T-helper 2 cell (primary cell): Measurements from ENCODE around the gene LOXHD1.
A peak's percentile ranks its signal among the peaks of the same experiment; 100 is the strongest.

Experiments used
- DNase-seq, 5 experiments: peaks; one replicate each; pipeline versions ENCODE4 v3.0.0 to v3.0.0-alpha.2; 2012 to 2022

LOXHD1 gene

DNA sequence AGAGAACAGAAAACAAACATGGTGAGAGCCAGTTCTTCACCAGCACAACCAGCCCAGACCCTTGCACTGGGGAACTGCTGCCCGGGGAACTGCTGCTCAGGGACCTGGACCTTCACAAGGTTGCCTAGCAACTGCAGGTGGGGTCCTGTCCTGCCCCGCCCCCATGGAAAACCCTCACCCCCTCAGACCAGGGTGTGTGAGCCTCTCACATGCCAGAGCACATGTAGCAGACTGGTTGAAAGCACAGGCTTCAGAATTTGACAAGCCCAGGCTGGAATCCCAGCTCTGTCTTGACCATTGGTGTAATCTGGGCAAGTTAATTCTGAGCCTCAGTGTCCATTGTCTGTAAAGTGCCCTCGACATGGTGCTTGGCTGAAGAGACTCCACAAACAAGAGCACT is 118.6 kb downstream of the LOXHD1 start:
- DNase-seq = no peak

DNA sequence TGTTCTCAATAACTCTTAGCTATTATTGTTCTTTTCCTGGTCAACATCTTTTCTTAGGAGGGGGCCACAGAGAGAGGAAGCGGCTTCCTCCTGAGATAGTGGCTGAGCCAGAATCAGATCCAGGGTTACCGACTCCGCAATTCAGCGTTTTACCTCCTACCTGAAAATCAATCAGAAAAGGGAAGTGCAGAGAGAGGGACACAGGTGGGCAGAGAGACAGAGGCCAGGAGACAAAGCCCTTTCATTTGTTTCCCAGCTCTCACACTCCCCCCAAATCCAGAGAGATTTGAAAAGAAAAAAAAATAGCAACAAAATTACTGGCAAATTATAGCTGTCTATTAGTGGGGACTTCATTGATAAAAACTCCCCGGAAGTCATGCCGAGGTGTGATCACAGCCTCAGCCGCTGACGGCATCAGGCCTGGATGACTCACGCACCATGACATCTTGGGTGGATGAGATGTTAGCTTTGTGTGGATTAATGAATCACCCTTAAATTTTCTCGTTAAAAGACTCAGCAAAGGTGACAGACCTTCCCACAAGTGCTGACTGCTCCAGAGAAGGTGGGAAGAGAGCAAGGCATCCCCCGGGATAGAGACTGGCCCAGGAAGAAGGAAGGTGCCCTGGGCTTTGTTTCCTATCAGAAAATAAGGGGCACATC is 120.7 kb downstream of the LOXHD1 start:
- DNase-seq = peak in 1 of 5 experiments; percentile 10

DNA sequence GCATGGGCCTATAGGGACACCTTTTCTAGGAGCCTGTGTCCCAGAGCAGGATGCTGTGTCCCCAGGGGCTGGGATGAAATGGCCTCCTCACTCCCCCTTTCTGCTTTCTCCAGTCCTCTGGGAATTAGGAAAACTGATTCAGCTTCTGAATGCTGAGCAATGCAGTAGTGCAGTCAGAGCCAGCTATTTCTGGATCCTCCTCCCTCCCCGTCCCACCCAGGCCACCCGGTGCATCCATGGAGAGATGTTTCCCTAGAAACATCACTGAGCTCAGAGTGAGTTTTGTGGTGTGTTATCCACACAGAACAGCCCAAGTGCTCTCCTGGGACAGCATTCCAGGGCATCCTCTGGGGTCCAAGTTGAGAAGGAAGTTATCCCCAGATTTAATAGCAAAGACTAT is 125.5 kb downstream of the LOXHD1 start:
- DNase-seq = no peak

DNA sequence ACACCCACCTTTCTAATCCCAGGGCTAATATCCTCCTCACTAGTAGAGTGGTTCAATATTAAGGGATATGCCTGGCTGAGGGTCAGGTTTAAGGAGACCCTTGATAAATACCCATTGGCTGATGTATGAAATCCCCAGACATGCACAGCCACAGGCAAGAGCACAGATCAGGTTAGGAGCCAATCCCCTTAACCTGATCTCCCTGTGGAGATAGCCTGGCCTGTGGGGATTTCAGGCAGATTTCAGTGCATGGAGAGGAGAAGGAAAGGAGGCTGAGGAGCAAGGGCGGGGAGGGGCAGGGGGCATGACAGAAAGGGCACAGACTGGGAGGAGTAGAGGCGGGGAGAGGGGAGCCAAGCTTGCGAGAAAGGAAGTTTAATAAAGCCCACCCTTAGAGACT is 129.0 kb downstream of the LOXHD1 start:
- DNase-seq = no peak

DNA sequence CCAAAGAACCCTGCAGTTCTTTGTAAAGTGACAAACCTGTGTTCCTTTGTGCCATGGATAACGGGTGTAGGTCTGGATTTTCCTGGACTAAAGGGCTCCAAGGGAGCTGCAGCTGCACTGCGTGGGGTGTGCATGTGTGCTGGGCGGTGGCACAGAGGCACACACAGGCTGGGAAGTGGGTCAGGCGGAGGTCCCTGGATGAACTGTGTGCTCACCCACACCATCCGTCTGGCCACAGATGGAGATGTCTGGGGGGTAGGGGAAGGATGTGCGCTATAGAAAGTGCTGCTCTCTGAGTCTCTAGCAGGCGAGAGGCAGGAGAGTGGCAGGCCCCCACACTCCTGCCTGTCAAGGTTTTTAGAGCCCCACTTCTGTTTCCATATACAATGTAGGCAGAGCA is 137.2 kb downstream of the LOXHD1 start:
- no peak for DNase-seq

DNA sequence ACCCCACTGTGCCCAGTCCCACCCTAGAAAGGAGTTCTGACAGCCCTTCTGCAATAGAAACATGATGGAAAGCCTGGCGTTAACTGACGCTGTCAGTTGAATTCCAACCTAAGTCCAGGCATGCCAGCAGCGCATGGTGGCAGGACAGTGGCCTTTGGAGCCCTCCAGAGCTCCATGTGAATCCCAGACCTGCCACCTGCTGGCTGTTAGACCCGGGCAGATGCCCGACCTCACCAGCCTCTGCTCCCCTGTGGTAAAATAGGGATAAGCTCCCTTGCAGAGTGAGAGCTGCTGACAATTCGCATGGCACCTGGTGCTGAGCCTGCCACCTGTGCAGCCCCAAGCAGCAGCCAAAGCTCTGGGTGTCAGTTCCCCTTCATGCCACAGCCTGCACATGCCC is 138.6 kb downstream of the LOXHD1 start:
- DNase-seq = no peak

DNA sequence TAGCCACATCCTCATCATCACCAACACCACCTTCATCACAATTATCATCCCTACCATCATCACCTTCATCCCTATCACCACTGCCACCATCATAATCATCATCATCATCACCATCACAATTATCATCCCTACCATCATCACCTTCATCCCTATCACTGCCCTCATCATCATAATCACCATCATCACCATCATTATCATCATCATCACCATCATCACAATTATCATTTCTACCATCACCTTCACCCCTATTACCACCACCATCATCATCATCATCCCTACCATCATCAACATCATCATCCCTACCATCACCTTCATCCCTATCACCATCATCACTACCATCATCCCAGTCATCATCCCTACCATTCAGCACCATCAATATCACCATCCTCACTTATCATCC is 140.5 kb downstream of the LOXHD1 start:
- DNase-seq = no peak

DNA sequence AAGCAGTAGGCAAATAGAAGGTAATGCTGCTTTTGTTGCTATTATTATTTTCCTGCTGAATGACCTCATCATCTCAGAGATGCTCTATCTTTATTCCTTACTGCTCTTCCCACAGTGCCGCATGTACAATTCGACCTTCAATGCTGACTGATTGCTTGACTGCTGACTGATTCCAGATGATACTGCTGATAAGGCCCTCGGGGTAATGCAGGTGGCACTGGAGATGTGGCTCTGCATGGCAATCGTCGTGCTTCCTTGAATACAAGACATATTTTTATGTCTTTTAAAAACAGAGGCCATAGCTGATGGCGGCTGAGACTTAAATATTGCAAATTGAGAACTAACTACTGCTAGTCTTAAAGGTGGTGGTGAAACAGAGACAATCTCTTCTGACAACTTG is 146.6 kb downstream of the LOXHD1 start:
- no peak for DNase-seq

DNA sequence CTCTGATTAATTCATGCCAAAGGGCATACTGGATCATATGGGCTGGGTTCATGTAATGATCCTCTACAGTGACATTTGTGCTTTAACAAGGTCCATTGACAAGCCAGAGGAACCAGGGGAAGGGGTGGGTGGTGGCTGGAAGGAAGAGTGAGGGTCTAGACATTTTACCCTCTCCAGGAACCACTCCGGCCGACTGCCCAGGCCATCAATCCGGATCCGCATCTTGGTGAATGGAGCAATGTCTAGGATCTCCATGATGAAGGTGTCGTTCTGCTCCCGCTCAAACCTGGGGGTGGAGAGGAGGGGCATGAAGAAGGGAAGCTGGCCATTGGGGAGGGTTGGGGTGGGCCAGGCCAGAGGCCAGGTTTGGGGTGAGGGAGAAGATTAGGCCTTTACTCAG is 147.5 kb downstream of the LOXHD1 start:
- DNase-seq = no peak

DNA sequence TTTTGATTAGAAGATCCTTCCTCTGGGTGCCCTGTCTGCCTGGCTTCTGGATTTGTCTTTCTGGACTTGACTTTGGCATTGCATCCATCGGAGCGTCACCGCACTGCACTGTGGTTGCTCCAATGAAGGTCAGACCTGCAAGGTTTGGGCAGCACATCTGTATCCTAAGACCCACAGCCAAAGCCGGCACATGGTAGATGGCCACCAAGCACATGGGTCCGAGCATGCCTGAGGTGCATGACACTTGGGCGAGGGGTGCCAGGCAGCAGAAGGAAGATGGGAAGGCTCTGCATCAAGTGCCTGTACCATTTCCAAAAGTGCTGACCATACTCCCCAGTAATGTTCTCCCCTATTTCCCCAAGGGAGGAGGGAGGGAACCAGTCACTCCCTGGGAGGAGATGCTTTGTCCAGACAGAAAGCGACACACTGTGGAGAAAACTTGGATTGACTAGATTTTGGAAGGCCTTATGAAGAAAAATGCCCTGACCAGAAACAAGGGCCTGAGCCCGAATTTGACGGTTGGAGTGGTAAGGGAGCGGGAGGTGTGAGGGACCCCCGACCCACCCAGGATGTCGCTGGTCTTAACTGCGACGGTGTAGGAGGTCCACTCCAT is 149.9 kb downstream of the LOXHD1 start:
- no peak for DNase-seq

DNA sequence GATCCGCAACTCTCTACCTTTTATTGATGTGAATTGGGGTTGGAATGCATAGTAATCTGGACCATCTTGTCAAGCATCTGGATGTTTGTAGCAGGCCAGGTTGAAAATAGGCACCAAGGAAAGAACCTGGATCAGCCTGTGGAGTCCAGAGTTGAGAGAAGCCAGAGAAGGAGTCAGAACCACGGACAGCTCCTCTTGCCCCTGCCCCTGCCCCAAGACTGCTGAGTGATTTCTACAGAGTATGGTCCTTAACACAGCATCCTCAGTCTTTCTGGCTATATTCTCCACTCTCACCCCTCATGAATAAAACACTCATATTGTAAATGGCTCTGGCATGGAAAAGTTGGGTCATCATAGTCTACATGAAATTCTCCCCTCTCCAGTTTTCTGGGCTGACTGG is 154.6 kb downstream of the LOXHD1 start:
- peak in 1 of 5 experiments; percentile 20 for DNase-seq

DNA sequence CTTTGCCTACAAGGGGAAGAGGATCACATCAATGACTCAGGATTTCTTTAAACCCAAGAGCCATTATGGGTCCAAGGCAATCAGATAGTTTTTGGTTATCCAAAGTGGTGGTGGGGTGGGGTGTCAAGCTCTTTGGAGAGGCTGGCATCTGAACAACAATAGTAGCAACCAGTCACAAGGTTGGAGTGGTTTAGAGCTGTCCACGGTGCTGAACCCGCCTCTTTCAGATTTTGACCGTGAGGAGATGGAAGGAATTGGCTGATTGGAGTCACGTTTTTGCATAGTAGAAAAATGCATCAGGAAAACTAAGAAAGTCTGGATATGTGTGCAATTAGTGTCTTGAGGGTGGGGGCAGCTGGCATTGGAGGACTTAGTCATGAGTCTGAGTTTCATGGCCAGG is 159.9 kb downstream of the LOXHD1 start:
- DNase-seq = peak in 1 of 5 experiments; percentile 27

DNA sequence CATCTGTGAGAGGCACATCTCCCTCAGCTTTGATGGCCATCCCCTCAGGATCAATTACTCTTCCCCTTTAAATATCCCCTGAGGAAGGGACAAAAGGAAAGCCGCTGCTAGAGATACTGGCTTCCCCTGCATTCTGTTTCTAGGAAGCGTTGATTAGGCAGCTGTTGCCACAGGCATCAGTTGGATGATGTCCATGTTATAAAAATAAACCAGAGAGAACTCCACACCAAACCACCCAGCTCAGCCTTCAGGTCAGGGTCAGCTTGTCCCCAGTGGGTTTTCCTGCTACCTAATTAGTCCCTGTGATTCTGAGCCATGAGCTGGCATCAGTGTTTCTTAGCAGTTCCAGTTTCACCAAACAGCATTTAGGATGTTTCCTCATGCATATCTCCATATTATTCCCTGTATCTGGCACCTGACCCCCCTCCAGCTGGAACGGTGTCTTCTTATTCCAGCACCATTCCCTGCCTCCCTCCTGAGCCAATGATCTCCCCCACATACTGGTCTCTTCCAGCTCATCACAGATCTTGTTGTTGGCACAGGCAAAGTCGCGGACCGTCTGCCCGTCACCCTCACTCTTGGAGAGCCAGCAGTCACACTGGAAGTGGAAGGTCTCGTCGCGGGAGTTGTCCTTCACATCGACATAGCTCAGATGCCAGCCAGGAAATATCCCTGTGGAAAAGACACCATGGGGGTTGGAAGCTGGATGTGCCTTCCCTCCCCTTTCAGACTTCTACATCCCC is 168.4 kb downstream of the LOXHD1 start:
- no peak for DNase-seq

DNA sequence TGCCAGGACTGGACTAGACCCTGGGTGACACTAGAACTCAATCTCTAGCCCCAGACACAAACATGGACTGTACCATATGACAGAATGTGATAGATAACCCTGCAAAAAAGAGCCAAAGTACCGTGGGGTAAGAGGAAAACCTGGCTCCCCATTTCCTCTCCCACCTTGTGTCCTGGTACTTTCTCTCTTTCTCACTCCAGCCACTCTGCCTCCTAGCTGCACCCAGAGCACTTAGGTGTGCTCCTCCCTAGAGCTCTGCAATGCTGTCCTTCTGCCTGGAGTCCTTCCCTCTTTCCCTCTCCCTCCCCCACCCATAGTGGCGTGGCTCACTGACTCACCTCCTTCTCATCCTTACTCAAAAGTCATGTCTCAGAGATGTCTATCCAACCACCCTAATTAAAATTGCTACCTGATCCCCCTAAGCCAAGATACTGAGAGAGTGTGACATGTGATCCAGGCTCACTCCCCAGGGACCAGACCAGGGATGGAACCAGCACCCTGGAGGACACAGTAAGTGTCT is 171.3 kb downstream of the LOXHD1 start:
- DNase-seq = no peak

DNA sequence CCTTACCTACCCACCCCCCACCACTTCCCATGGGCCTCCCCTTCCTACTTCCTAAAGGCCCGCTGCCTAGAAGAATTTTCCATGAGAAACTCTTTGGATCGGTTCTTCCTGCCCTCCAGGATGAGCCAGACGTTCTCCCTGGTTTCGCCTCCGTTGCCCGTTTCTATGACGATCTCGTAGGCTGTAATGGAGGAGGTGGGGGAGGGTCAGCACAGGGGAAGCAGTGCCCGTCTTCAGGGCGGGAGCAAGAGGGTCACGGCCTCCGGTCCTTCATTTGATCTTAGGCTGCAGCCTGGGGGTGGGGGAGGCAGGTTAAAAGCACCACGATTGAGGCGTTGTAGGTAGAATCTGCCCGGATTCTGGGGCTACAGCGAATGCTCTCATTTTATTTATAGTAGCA is 172.0 kb downstream of the LOXHD1 start:
- DNase-seq = no peak

DNA sequence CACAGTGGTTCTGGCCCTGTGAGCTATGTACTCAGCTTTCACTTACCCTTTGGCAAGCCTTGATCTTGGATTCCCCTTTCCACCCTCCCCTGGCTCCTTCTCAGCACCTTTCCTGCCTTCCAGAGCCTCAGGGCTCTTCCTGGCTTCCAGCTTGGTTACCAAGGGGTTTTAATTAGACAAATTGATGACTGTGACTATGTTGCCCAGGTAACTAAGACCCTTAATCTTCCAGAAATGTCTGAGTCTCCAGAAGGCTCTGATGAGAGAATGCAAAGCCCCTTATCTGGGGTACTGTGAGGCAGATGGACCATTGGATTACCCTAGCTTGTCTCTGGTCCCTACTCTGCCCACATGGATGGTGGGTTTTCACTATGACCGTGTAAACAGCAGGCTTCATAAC is 174.2 kb downstream of the LOXHD1 start:
- DNase-seq = no peak

DNA sequence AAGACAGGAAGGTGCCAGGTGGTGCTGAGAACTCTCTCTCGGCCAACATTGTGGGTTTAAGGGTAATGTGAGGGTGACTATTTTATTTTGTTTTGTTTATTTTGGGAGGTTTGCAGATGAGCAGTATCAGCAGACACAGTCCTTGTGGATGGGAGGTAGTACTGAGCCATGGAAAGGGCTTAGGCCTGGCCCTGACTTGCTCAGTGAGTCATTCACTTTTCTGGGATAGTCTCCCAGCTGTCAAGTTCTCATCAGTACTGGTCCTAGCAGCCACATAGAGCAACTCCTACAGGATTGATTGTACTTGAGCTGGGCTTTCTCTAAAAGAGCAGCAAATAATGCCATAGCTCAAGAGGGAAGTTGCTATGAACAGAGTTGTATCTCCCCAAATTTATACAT is 175.2 kb downstream of the LOXHD1 start:
- DNase-seq = no peak

DNA sequence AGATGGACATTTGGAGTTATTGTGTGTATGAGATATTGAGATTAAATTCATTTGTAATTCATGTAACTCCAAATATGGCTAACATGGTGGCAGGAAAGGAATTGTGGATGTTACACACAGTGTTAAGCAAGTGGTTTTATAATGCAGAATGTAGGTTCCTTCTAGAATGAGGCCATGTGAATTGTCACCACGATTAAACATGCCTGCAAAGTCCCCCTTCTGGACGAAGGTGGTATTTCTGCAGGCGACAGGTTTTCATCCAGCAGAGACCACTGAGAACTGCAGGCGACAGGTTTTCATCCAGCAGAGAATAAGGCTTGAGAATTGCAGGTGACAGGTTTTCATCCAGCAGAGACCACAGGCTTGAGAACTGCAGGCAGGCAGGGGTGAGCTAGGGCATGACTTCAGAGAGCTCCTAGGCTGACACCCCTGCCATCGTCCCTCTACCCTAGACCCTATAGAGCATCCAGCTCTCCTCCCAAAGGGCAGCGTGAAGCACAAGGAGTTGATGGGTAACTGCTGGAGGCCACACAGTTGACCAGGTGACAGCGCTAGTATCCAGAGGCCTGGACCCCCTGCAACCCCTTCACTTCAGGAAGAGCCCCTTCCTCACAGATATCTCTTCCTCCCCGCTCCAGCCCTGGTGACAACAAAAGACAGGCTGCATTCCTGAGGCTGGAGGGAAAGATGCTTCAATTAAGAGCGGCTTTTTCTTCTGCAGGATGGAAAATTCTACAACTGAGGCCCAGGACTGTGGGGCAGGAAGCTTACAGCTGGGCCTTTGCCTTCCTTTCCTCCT is 175.8 kb downstream of the LOXHD1 start:
- peak in 4 of 5 experiments; percentile 10 to 56 (median 22) for DNase-seq

DNA sequence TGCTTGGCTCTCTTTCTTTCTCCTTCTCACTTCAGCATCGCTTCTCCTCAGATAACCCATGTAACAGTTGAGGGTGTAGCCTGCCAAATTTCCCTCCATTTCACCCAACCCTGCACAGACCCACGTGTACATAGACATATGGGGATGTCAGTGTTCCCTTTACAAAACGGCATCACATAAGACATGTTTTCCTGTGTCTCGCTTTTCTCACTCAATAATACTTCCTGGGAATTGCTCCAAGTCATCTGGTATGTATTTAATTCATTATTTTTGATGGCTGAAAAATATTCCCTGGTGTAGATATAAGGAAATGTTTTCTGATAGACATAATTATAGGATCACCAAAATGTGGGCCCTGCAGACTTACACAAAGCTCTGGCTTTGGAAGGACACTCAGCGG is 176.8 kb downstream of the LOXHD1 start:
- no peak for DNase-seq

DNA sequence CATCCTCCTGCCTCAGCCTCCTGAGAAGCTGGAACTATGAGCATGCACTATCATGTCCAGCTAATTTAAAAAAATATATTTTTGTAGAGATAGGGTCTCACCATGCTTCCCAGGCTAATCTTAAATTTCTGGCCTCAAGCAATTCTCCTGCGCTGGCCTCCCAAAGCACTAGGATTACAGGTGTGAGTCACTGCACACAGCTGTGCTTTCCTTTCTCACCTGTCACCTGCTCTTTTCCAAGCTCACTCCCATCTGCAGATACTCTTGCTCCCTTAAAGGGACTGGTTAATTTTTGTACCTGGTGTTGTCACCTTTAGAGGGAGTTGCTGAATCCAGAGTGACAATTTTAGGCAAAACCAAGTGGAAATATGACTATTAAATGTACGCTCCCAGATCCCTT is 178.2 kb downstream of the LOXHD1 start:
- no peak for DNase-seq

DNA sequence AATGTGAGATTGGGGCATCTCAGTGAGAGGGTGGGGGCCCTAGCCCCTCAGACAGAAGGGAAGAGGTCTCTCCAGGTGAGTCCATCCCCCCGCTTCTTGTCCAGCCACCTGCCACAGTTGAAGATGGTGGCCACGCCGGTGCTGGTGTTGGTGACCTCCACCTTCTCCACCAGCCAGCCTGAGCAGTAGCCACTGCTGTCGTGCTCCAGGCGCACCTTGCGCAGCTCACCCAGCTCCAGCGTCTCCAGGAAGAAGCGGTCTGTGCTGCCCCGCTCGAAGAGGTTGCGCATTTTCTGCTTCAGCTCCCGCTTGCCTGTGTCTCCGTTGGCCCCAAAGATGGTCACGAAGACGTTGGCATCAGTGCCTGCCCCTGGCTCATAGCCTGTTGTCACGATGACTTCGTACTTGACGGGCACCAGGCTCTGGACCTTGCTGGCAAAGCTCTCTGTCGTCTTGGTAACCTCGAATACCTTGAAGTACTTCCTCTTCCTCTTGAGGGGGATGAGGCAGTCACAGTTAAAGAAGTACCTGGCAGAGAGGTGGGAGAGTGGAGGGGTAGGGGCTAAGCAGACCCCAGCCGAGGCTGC is 179.5 kb downstream of the LOXHD1 start:
- no peak for DNase-seq

DNA sequence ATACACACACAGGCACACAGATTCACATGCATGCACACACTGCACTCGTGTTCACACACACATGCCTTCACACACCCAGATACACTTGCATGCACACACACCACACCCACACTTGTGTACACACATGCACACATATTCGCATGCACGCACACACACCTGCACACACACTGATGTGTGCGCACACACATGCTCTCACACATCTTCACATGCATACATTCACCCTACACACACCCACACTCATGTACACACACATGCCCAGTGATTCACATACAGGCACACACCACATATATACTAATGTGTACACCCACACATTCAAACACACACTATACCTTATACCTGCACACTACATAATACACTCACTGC is 181.6 kb downstream of the LOXHD1 start:
- DNase-seq = no peak
